CD4-positive, alpha-beta T cell (primary cell): ENCODE results near the gene DTD1. TPM values are rescaled to one million over a fixed set of nuclear protein-coding genes. Genes with fewer than 3 reads are reported as not detected.

ENCODE experiments used
- ATAC-seq: fragments of 200-7000 bp; cut with Tn5 transposase; one replicate; pipeline ENCODE4 v1.10.0; 2022; ENCODE audit warnings: mild to moderate bottlenecking; ENCODE audit not compliant: poor library complexity
- CTCF ChIA-PET: fragments of 350-600 bp; sonication (Branson Sonifier 250); formaldehyde crosslinking; loops from one replicate; lab custom pipeline; 2021; ENCODE audit warnings: antibody characterized with exemption, inconsistent platforms; lab: Charles Lee
- POLR2A ChIA-PET: fragments of 350-600 bp; sonication (Branson Sonifier 250); formaldehyde crosslinking; loops from one replicate; lab custom pipeline; 2021; ENCODE audit warnings: antibody characterized with exemption, inconsistent platforms; lab: Charles Lee
- DNase-seq, 14 experiments: peaks; one replicate each; pipeline ENCODE4 v3.0.0-alpha.2; 2013 to 2020; ENCODE audit warnings: mixed read lengths in 2 of 14
- H3K27ac ChIP-seq, 2 donors: one replicate each; pipeline versions ENCODE4 v1.5.1 to v1.7.0; 2013; ENCODE audit warnings: low read length in 2 of 2, low read depth in 1 of 2, mild to moderate bottlenecking in 1 of 2
- H3K27me3 ChIP-seq, 2 experiments: 1 replicate in 1 of 2; 2 replicates in 1 of 2; pipeline versions ENCODE4 v1.6.1 to v1.7.0; 2013; ENCODE audit warnings: low read length in 2 of 2, control low read depth in 1 of 2, mild to moderate bottlenecking in 1 of 2, moderate library complexity in 1 of 2; ENCODE audit not compliant: insufficient read depth in 2 of 2, control insufficient read depth in 1 of 2
- H3K36me3 ChIP-seq: one replicate; pipeline ENCODE4 v1.6.1; 2013; ENCODE audit warnings: low read length, control low read depth; ENCODE audit not compliant: insufficient read depth
- H3K4me1 ChIP-seq: one replicate; pipeline ENCODE4 v1.6.1; 2013; ENCODE audit warnings: low read length, control low read depth; ENCODE audit not compliant: insufficient read depth
- H3K4me3 ChIP-seq: one replicate; pipeline ENCODE4 v1.5.1; 2013; ENCODE audit warnings: mild to moderate bottlenecking, low read length, moderate library complexity
- H3K9me3 ChIP-seq, 2 experiments: 1 replicate in 1 of 2; 2 replicates in 1 of 2; pipeline versions ENCODE4 v1.6.1 to v1.7.0; 2013; ENCODE audit warnings: low read length in 2 of 2, mild to moderate bottlenecking in 2 of 2, control low read depth in 1 of 2, moderate library complexity in 1 of 2; ENCODE audit not compliant: control insufficient read depth in 1 of 2, insufficient read depth in 1 of 2
- H3K27ac Mint-ChIP-seq: one replicate; pipeline ENCODE4 v1.8.0; 2020; ENCODE audit warnings: mixed read lengths
- H3K27me3 Mint-ChIP-seq: one replicate; pipeline ENCODE4 v1.8.0; 2021; ENCODE audit warnings: mixed read lengths
- H3K36me3 Mint-ChIP-seq: one replicate; pipeline ENCODE4 v1.8.0; 2021; ENCODE audit warnings: low read depth, mixed read lengths
- H3K4me1 Mint-ChIP-seq: one replicate; pipeline ENCODE4 v1.8.0; 2021; ENCODE audit warnings: low read depth, mixed read lengths
- H3K4me3 Mint-ChIP-seq: one replicate; pipeline ENCODE4 v1.8.0; 2020; ENCODE audit warnings: mild to moderate bottlenecking, mixed read lengths
- H3K9me3 Mint-ChIP-seq: one replicate; pipeline ENCODE4 v1.8.0; 2020; ENCODE audit warnings: mixed read lengths
- intact Hi-C, 2 experiments: fragments of 100-400 bp; cut with DNase I in 1 of 2; cut with micrococcal nuclease in 1 of 2; formaldehyde crosslinking; loops; one replicate each; pipeline versions ENCODE4 v1.15.1 to v1.9.0; 2023 to 2025; cut with DNase I, micrococcal nuclease
- total RNA-seq, 174 experiments: library from RNA in 2 of 174; stranded (reverse) in 2 of 174; gene quantifications; one replicate each; pipeline ENCODE4 v1.2.3 and lab custom pipeline; 2021 to 2026
- TF ChIP-seq, protein P1 (sequence below): fragments of 200-600 bp; IDR thresholded peaks from one replicate; pipeline ENCODE4 v1.8.0; 2022; ENCODE audit warnings: antibody characterized with exemption, mild to moderate bottlenecking

DTD1 gene
- total RNA-seq, 2 experiments from 2014 or later, result 15.4 to 16.1 TPM

DNA sequence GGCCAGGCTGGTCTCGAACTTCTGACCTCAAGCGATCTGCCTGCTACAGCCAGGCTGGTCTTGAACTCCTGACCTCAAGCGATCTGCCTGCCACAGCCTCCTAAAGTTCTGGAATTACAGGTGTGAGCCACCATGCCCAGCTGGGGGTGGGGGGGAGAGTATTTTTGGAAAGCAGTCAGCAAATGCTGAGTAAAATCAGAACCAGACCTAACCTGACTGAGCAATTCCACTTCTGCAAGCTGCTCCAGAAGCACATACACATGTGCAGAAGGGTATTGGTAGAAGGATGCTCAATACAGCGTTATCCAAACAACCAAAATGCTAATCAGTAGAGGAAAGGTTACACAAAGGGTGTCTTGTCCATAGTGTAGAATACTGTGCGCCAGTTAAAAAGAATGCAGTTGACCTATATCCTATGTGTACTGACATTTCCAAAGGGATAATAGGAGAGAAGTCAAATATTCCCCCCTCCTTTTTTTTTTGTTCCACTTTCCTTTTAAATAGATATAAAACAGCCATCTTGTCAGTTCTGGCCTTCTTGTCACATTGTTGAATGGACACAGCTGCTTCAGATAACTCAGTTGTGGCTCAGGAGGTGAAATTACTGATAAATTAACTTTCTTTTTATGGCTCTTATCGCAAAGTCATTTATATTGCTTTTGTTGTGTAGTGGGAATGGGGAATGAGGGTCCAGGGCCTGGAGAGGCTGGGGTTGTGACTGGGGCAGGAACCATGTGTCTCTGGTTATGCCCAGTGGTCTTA is 74.6 kb downstream of the DTD1 start:
- DNase-seq, result no peak
- H3K36me3 Mint-ChIP-seq, result peaks cover 9% of the 10 kb centered on the region
- ATAC-seq, result no peak
- Histone ChIP-seq H3K4me3 (no peak overlapping the region), H3K27me3 (no peaks in the 10 kb centered on the region), H3K9me3 (no peaks in the 10 kb centered on the region), H3K27ac (no peak overlapping the region), H3K4me1 (no peaks in the 10 kb centered on the region), H3K36me3 (no peaks in the 10 kb centered on the region)
- no peaks in the 10 kb centered on the region for H3K27me3 Mint-ChIP-seq
- CTCF ChIA-PET, result interaction anchor here (0.6 kb wide), 1 partner anchor 152 kb away, joined by 3 read pairs; no protein-coding TSS in a partner anchor
- POLR2A ChIA-PET, result no interaction called here
- no peaks in the 10 kb centered on the region for H3K4me1 Mint-ChIP-seq
- no peak overlapping the region for H3K27ac Mint-ChIP-seq
- TF ChIP-seq, protein P1, sequence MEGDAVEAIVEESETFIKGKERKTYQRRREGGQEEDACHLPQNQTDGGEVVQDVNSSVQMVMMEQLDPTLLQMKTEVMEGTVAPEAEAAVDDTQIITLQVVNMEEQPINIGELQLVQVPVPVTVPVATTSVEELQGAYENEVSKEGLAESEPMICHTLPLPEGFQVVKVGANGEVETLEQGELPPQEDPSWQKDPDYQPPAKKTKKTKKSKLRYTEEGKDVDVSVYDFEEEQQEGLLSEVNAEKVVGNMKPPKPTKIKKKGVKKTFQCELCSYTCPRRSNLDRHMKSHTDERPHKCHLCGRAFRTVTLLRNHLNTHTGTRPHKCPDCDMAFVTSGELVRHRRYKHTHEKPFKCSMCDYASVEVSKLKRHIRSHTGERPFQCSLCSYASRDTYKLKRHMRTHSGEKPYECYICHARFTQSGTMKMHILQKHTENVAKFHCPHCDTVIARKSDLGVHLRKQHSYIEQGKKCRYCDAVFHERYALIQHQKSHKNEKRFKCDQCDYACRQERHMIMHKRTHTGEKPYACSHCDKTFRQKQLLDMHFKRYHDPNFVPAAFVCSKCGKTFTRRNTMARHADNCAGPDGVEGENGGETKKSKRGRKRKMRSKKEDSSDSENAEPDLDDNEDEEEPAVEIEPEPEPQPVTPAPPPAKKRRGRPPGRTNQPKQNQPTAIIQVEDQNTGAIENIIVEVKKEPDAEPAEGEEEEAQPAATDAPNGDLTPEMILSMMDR, result no peak
- intact Hi-C loops, result no loop called here
- H3K4me3 Mint-ChIP-seq, result no peak overlapping the region
- no peaks in the 10 kb centered on the region for H3K9me3 Mint-ChIP-seq

DNA sequence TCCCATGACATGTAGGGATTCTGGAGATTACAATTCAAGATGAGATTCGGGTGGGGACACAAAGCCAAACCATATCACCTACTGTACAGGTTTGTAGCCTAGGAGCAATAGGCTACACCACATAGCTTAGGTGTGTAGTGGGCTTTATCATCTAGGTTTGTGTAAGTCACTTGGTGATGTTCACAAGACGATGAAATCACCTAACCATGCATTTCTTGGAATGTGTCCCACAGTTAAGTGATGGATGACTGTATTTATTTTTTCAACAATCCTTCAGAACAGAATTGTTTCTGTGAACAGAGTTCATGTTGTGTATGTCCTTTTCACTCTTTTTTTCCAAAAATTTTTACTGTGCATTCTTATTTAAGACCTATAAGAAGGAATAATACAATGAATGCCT is 76.1 kb downstream of the DTD1 start:
- H3K9me3 Mint-ChIP-seq, result no peaks in the 10 kb centered on the region
- no peaks in the 10 kb centered on the region for H3K36me3 ChIP-seq
- TF ChIP-seq, protein P1, result no peak

DNA sequence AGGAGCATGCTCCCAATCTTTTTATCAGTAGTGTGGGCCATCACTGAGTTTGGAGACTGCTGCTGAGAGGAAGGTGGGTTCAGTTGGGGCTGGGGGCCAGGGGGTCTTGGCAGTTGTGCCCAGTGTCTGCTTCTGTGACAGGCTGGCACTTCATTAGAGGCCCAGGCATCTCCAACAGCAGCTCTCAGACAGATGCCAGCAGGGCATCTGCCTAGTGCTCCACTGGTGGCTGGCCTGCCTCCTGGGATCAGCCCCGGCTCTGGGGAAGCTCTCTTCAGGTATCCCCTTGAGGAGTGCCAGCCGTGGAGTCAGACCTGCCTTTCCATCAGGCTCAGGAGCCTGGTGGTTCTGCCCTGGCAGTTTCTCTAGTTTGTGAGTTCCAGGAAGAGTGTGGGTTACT is 77.3 kb downstream of the DTD1 start:
- ATAC-seq, result no peak
- H3K4me1 Mint-ChIP-seq, result no peaks in the 10 kb centered on the region
- intact Hi-C loops, result no loop called here
- Histone ChIP-seq H3K27ac (no peak overlapping the region), H3K36me3 (no peaks in the 10 kb centered on the region), H3K4me1 (no peaks in the 10 kb centered on the region), H3K27me3 (no peaks in the 10 kb centered on the region), H3K9me3 (no peaks in the 10 kb centered on the region), H3K4me3 (no peak overlapping the region)
- no peaks in the 10 kb centered on the region for H3K27me3 Mint-ChIP-seq
- ChIA-PET CTCF (no interaction called here), POLR2A (no interaction called here)
- H3K9me3 Mint-ChIP-seq, result no peaks in the 10 kb centered on the region
- H3K4me3 Mint-ChIP-seq, result no peak overlapping the region
- TF ChIP-seq, protein P1, result no peak
- no peak overlapping the region for H3K27ac Mint-ChIP-seq
- peaks cover 13% of the 10 kb centered on the region for H3K36me3 Mint-ChIP-seq
- no peak for DNase-seq

More for the DNA sequence above, 76.1 kb downstream of the DTD1 start:
- H3K27me3 Mint-ChIP-seq, result no peaks in the 10 kb centered on the region
- POLR2A ChIA-PET, result no interaction called here
- intact Hi-C loops, result no loop called here
- H3K4me1 Mint-ChIP-seq, result no peaks in the 10 kb centered on the region
- Histone ChIP-seq H3K4me1 (no peaks in the 10 kb centered on the region), H3K9me3 (no peaks in the 10 kb centered on the region), H3K27ac (no peak overlapping the region), H3K4me3 (no peak overlapping the region), H3K27me3 (no peaks in the 10 kb centered on the region)
- DNase-seq, result no peak
- no peak overlapping the region for H3K4me3 Mint-ChIP-seq
- no peak overlapping the region for H3K27ac Mint-ChIP-seq
- ATAC-seq, result no peak
- peaks cover 9% of the 10 kb centered on the region for H3K36me3 Mint-ChIP-seq
- CTCF ChIA-PET, result no interaction called here
